GM18505 (cell line): ENCODE results near the gene RDX.
"Not testable (repeated sequence)": the region's sequence is repeated elsewhere in the genome, so short reads cannot be mapped to it uniquely, and the experiment has no call there.

Source experiments
- ATAC-seq: cut with Tn5 transposase; IDR thresholded peaks from one replicate; pipeline ENCODE4 v1.9.1; 2021; ENCODE audit not compliant: unreplicated experiment
- POLR2A ChIP-seq: IDR thresholded peaks from 4 replicates; pipeline ENCODE4 v1.6.1; 2011; ENCODE audit warnings: borderline replicate concordance; ENCODE audit not compliant: insufficient read depth, insufficient read length; ENCODE audit errors: extremely low read depth

The RDX gene

DNA sequence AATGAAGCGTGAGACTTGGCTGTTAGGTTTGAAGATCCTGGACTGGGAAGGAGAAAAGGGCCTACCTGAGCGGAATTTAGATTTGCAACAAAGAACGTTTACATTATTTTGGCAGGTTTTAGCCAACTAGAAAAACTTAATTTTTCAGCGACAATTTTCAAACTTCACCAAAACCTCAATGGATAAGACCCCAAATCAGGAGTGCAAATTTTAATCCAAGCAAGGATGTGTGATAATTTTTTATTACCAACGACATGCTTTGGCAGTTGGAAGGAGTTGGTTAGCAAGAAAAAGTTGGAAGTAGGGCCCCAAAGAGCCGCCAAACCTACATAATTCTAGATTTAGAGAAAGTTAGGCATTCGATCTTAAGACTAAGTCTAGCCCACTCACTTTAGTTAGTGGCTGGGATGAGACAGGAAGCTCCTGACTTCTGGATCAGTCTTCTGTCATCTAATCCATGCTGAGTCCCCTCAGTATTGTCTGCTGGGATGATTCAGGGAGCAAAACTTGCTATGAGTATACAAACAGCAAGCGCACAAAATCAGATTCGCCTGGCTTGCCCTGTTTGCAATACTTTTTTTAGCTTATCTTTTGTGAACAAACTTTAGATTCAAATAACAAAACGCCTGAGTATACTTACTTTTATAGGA is 787 bp upstream of the RDX start:
- no peak for ATAC-seq
- TF ChIP-seq POLR2A: no peak

DNA sequence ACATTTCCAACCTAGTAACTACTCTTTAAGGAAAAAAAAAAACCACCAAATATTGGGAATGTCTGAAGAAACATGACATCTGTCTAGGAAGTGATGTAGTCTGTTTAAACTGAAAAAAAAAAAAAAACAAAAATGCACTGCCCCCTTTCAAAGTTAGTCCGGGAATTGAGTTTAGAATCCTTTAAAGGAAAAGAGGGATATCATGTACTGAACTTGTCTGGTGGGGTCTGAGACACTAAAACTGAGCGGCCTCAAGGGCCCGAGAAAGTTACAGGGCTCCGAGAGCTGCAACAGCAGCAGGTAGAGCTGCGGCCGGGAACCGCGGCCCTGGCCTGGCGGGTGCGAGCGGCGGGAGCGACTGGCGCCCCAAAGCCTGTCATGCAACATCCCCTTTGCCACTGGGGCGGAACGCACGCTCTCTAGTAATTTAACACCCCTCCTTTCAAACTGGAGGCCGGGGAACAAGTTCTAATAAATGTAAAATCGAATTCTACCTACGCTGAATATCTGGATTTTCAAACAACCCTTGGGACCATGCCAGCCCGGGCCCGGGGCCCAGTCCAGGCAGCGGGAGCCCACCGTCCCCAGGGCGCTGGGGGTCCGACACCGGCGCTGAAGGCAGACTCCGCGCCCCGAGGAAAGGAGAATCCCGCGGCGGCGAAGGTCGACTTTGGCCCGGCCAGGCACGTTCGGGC is 736 bp downstream of the RDX start:
- ATAC-seq: peak; percentile 65
- TF ChIP-seq POLR2A: peak; percentile 46

GRCh38 chr11:110295086-110295485 is 1.3 kb downstream of the RDX start:
- no peak for ATAC-seq
- no peak for TF ChIP-seq POLR2A

- ATAC-seq: no peak
- TF ChIP-seq POLR2A: no peak
Observed at GRCh38 chr11:110294509-110294908, 1.9 kb downstream of the RDX start.

DNA sequence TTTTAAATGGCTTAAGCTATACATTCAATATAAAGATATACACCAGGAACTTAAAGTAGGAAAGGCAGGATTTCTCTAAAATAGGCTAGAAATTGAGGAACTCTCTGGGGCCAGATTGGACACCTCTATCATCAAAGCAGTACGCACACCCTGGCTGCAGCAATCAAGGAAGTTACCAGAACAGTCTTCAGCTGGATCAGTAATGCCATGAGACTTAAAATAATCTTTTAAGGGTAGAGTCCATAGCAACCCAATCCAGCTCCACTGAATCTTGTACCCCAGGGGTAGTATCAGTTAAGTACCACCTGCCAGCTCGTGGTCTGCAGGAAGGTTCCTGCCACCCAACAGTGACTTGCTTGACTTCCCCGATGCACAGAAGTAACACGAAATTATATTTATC is 3.0 kb downstream of the RDX start:
- no peak for ATAC-seq
- no peak for TF ChIP-seq POLR2A

GRCh38 chr11:110292146-110292545 is 4.3 kb downstream of the RDX start:
- ATAC-seq: not testable (repeated sequence)

GRCh38 chr11:110290591-110291334 is 5.7 kb downstream of the RDX start:
- no peak for ATAC-seq
- TF ChIP-seq POLR2A: no peak

DNA sequence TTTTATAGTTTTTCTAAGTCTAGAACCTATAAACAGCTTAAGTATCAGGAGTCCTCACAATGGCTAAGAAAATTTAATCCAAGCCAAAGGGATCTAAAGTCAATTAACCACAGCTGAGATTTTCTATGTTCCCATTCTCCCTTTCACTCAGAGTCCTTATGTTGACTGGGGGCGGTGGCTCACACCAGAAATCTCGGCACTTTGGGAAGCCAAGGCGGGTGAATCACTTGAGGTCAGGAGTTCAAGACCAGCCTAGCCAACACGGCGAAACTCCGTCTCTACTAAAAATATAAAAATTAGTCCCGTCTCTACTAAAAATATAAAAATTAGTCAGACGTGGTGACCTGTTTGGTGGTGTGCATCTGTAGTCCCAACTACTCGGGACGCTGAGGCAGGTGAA is 6.9 kb downstream of the RDX start:
- no peak for ATAC-seq
- TF ChIP-seq POLR2A: no peak

DNA sequence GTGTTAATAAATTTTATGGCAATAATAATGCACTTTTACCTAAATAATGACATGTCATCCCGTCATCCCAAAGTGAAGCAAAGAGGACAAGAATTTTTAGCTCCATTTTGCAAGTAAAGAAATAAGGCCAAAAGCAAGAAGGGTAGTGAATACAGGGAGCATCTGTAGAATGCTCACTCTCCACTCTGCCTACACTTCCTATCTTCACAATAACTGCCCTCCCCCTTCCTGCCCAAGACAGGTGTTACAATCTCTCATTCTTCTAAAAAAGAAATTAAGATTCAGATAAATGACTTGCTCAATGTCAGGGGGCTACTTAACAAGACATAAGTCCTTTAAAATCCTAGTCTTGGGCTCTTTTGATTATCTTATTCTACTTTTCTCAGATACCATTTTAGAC is 8.9 kb downstream of the RDX start:
- TF ChIP-seq POLR2A: no peak

DNA sequence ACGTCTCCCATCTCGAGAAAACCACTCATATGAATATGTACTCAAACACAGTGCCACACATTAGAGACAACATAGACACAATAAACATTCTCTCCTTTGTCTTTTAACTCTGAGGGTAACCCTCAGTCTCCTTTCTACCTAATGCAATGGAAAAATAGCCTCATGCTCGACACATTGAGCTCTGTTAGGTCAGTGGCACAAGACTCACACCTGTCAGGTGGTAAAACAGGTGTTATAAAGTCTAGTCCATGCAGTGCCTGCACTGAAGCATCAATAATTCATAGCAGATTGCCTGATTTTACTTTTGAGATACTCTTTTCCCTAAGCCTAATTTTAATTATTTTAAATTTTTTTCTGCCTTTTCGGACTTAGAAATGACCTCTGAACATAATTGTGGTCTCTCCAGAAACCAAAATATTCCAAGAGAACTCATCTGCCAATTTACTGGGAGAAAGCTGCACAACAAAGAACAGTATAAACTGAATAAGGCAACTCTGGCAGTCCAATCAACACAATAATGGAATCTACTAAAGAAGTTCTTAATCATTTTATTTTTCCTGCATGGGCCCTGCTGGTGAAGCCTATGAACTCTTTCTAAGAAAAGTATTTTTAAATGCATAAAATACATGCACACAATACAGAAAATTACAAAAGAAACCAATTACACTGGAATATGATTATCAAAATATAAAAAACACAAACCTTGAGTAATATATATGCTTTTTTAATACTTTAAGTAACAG is 9.9 kb downstream of the RDX start:
- no peak for ATAC-seq
- TF ChIP-seq POLR2A: no peak

More for the DNA sequence above, 8.9 kb downstream of the RDX start:
- ATAC-seq: no peak

DNA sequence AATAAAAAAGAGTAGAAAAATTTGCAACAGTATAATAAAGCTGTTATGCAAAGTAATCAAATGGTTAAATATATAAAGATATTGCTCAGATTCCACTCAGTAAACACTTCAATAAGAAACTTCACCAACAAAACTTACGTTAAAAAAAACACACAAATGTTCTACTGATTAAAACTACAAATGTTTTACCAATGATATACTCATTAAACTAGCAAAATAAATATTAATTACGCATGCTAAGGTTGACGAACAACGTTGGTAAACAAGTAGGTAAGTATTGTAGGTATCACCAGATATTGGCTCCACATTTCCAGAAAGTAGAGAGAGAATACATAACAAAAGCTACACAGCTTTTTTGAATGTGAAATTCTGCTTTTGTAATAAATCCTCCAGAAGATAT is 12.6 kb downstream of the RDX start:
- TF ChIP-seq POLR2A: no peak
- no peak for ATAC-seq

GRCh38 chr11:110280595-110280994 is 15.8 kb downstream of the RDX start:
- ATAC-seq: not testable (repeated sequence)

DNA sequence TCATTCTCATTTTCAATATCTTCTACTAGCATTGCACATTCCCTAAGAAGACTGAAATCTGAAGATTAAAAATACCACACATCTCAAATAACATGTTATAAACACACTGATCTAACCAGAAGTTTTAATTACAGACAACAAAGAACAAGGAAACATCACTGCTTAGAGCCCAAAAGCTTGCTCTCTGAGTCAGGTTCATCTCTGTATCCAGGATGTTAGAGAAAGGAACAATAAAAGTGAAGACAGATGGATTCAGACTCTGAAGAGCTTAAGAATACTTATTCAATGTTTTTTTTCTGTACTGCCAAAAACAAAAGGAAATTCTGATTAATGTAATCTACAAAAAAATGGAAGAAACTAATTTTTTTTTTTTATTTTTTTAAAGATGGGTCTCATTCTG is 16.5 kb downstream of the RDX start:
- ATAC-seq: no peak

More for the DNA sequence above, 16.5 kb downstream of the RDX start:
- no peak for TF ChIP-seq POLR2A
